Kidney glomerular epithelial cell (primary cell): ENCODE measurements around the gene ZC3H12C.
"Not testable (repeated sequence)": the region's sequence is repeated elsewhere in the genome, so short reads cannot be mapped to it uniquely, and the experiment has no call there.

Experiments
- DNase-seq: peaks from one replicate; lab custom pipeline; 2025; lab: John Stamatoyannopoulos, UW

Gene ZC3H12C

GRCh38 chr11:110185121-110185591 lies 92.0 kb downstream of the ZC3H12C start:
- no peak for DNase-seq

- DNase-seq, result no peak
Observed at GRCh38 chr11:110185599-110185998, 92.4 kb downstream of the ZC3H12C start.

- DNase-seq, result no peak
Observed at GRCh38 chr11:110186456-110186855, 93.3 kb downstream of the ZC3H12C start.

GRCh38 chr11:110186867-110187266 lies 93.7 kb downstream of the ZC3H12C start:
- DNase-seq, result no peak

GRCh38 chr11:110187731-110188130 lies 94.5 kb downstream of the ZC3H12C start:
- DNase-seq, result no peak

- no peak for DNase-seq
Observed at GRCh38 chr11:110190885-110191284, 97.7 kb downstream of the ZC3H12C start.

GRCh38 chr11:110192604-110193282 lies 99.6 kb downstream of the ZC3H12C start:
- not testable (repeated sequence) for DNase-seq

- DNase-seq, result peak; percentile 67
Observed at GRCh38 chr11:110194211-110194766, 101.1 kb downstream of the ZC3H12C start.

- DNase-seq, result peak; percentile 82
Observed at GRCh38 chr11:110196241-110196754, 103.1 kb downstream of the ZC3H12C start.

GRCh38 chr11:110196884-110197420 lies 103.8 kb downstream of the ZC3H12C start:
- no peak for DNase-seq

GRCh38 chr11:110198031-110198729 lies 105.0 kb downstream of the ZC3H12C start:
- no peak for DNase-seq

- DNase-seq, result no peak
Observed at GRCh38 chr11:110199184-110199981, 106.2 kb downstream of the ZC3H12C start.

- DNase-seq, result peak; percentile 91
Observed at GRCh38 chr11:110200241-110200640, 107.0 kb downstream of the ZC3H12C start.

- DNase-seq, result no peak
Observed at GRCh38 chr11:110200836-110201235, 107.6 kb downstream of the ZC3H12C start.

GRCh38 chr11:110207123-110207522 lies 113.9 kb downstream of the ZC3H12C start:
- DNase-seq, result no peak

GRCh38 chr11:110208678-110209312 lies 115.6 kb downstream of the ZC3H12C start:
- DNase-seq, result not testable (repeated sequence)

GRCh38 chr11:110209313-110209694 lies 116.1 kb downstream of the ZC3H12C start:
- DNase-seq, result not testable (repeated sequence)

GRCh38 chr11:110217223-110217877 lies 124.2 kb downstream of the ZC3H12C start:
- DNase-seq, result no peak

- no peak for DNase-seq
Observed at GRCh38 chr11:110217936-110218335, 124.7 kb downstream of the ZC3H12C start.

- DNase-seq, result no peak
Observed at GRCh38 chr11:110219006-110219785, 126.0 kb downstream of the ZC3H12C start.
